Natural killer cell (primary cell): ENCODE results near the gene PTRH1. TPM values are rescaled to one million over a fixed set of nuclear protein-coding genes. Genes with fewer than 3 reads are reported as not detected.

Experiments
- ATAC-seq, 3 donors: fragments of 150-1000 bp in 2 of 3; fragments of 200-7000 bp in 1 of 3; cut with Tn5 transposase; 1 replicate in 1 of 3; 2 replicates in 2 of 3; pipeline ENCODE4 v1.10.0; 2021; ENCODE audit warnings: mild to moderate bottlenecking in 2 of 3, moderate library complexity in 2 of 3
- DNase-seq, 2 donors: peaks; one replicate each; pipeline versions ENCODE4 v3.0.0 to v3.0.0-alpha.2; 2013 to 2021; ENCODE audit warnings: mixed read lengths in 1 of 2
- H3K27ac ChIP-seq: one replicate; pipeline ENCODE4 v1.5.1; 2013; ENCODE audit warnings: mild to moderate bottlenecking, low read length
- H3K27me3 ChIP-seq: one replicate; pipeline ENCODE4 v1.6.1; 2013; ENCODE audit warnings: low read length; ENCODE audit not compliant: control insufficient read depth, insufficient read depth
- H3K36me3 ChIP-seq: one replicate; pipeline ENCODE4 v1.6.1; 2013; ENCODE audit warnings: low read length; ENCODE audit not compliant: control insufficient read depth, insufficient read depth
- H3K4me1 ChIP-seq: one replicate; pipeline ENCODE4 v1.6.1; 2013; ENCODE audit warnings: low read length; ENCODE audit not compliant: control insufficient read depth, insufficient read depth
- H3K4me3 ChIP-seq: one replicate; pipeline ENCODE4 v1.5.1; 2013; ENCODE audit warnings: low read length
- H3K9me3 ChIP-seq: one replicate; pipeline ENCODE4 v1.6.1; 2013; ENCODE audit warnings: low read length; ENCODE audit not compliant: control insufficient read depth, insufficient read depth
- H3K27ac Mint-ChIP-seq, 2 donors: one replicate each; pipeline ENCODE4 v1.8.0; 2022; ENCODE audit warnings: mild to moderate bottlenecking in 2 of 2, mixed read lengths in 2 of 2, moderate library complexity in 1 of 2
- H3K27me3 Mint-ChIP-seq, 2 donors: one replicate each; pipeline ENCODE4 v1.8.0; 2022; ENCODE audit warnings: low read depth in 2 of 2, mixed read lengths in 2 of 2
- H3K36me3 Mint-ChIP-seq: one replicate; pipeline ENCODE4 v1.8.0; 2022; ENCODE audit warnings: mixed read lengths
- H3K4me1 Mint-ChIP-seq, 2 donors: one replicate each; pipeline ENCODE4 v1.8.0; 2022; ENCODE audit warnings: mixed read lengths in 2 of 2
- H3K4me3 Mint-ChIP-seq: one replicate; pipeline ENCODE4 v1.8.0; 2022; ENCODE audit warnings: mild to moderate bottlenecking, moderate library complexity, mixed read lengths
- H3K9me3 Mint-ChIP-seq, 2 donors: one replicate each; pipeline ENCODE4 v1.8.0; 2022; ENCODE audit warnings: mixed read lengths in 2 of 2
- CTCF ChIP-seq: fragments of 200-600 bp; IDR thresholded peaks from one replicate; pipeline ENCODE4 v1.8.0; 2022; ENCODE audit warnings: antibody characterized with exemption
- WGBS: methylation state at CpG from one replicate; pipeline ENCODE4 v1.1.7; 2013; ENCODE audit warnings: missing lambda C conversion rate; ENCODE audit not compliant: insufficient coverage; 5-methylcytosine and 5-hydroxymethylcytosine counted together
- intact Hi-C: fragments of 100-400 bp; cut with micrococcal nuclease; formaldehyde crosslinking; loops from one replicate; pipeline ENCODE4 v1.14.2; 2022
- total RNA-seq, 4 donors: library from RNA; stranded (reverse); fragments of 120-200 nt in 1 of 4; gene quantifications; one replicate each; pipeline versions ENCODE4 v1.2.3 to v1.2.4, GENCODE V29; 2013 to 2022

The PTRH1 gene
- total RNA-seq, 3 donors from 2014 or later (not counting 1 experiment from before 2014, with no cell fraction given): 6.9 to 11.5 (median 11.0) TPM

DNA sequence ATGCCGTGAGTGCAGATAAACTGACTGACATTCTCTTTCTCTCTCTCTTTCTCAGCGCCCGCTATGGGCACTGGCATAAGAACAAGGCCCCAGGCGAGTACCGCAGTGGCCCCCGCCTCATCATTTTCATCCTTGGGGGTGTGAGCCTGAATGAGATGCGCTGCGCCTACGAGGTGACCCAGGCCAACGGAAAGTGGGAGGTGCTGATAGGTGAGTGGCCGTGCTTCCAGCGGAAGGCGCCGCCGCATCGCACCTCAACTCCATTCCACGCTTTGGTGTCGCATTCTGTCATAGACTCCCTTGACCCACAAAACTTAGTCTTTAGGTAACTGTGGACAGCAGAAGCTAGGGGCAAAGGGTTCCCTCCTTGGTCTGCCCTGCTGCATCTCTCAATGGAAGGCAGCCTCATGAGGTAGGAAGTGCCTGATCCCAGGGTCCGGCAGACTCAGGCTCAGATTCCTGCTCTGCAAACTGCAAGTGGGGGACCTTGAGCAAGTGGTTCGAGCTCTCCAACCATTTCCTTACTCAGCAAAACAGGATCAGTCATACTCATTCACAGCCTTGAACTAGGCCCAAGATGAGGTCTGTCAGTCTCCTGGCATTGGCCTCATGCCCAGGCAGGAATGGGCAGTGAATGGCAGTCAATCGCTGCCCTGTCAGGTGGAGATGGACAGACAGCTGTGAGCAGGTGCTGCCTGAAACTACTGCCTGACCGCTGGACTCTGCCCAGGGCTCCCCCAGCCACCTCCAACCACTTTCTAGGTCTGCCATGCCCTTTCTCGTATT, 32.9 kb downstream of the PTRH1 start:
- Mint-ChIP-seq H3K36me3 (no peaks in the 10 kb centered on the region), H3K9me3 (no peaks in the 10 kb centered on the region), H3K4me3 (no peak overlapping the region), H3K27ac (no peak overlapping the region), H3K27me3 (no peaks in the 10 kb centered on the region), H3K4me1 (no peaks in the 10 kb centered on the region)
- DNase-seq: no peak
- no peaks in the 10 kb centered on the region for H3K9me3 ChIP-seq
- no peak overlapping the region for H3K27ac ChIP-seq
- 95% methylated on average over 22 of the region's 23 CpGs for WGBS
- H3K27me3 ChIP-seq: no peaks in the 10 kb centered on the region
- intact Hi-C loops: no loop called here
- no peaks in the 10 kb centered on the region for H3K36me3 ChIP-seq
- ATAC-seq: no peak
- no peak overlapping the region for H3K4me3 ChIP-seq
- H3K4me1 ChIP-seq: no peaks in the 10 kb centered on the region
- no peak for TF ChIP-seq CTCF

GRCh38 chr9:127680846-127681245, 34.6 kb downstream of the PTRH1 start:
- WGBS: 81% methylated on average over 9 of the region's 9 CpGs
- Mint-ChIP-seq H3K36me3 (no peaks in the 10 kb centered on the region), H3K27me3 (no peaks in the 10 kb centered on the region), H3K4me3 (no peak overlapping the region), H3K4me1 (no peaks in the 10 kb centered on the region), H3K9me3 (no peaks in the 10 kb centered on the region), H3K27ac (no peak overlapping the region)
- intact Hi-C loops: no loop called here
- no peak overlapping the region for H3K27ac ChIP-seq
- H3K4me3 ChIP-seq: no peak overlapping the region
- no peak for TF ChIP-seq CTCF
- H3K9me3 ChIP-seq: no peaks in the 10 kb centered on the region
- DNase-seq (no peak), ATAC-seq (no peak)
- H3K36me3 ChIP-seq: no peaks in the 10 kb centered on the region
- no peaks in the 10 kb centered on the region for H3K4me1 ChIP-seq
- H3K27me3 ChIP-seq: no peaks in the 10 kb centered on the region

- Histone ChIP-seq H3K27me3 (no peaks in the 10 kb centered on the region), H3K9me3 (no peaks in the 10 kb centered on the region), H3K4me3 (no peak overlapping the region), H3K27ac (no peak overlapping the region), H3K36me3 (no peaks in the 10 kb centered on the region), H3K4me1 (no peaks in the 10 kb centered on the region)
- WGBS: 90% methylated on average over 11 of the region's 11 CpGs
- Mint-ChIP-seq H3K9me3 (no peaks in the 10 kb centered on the region), H3K4me3 (no peak overlapping the region), H3K4me1 (no peaks in the 10 kb centered on the region), H3K27me3 (no peaks in the 10 kb centered on the region), H3K36me3 (no peaks in the 10 kb centered on the region), H3K27ac (no peak overlapping the region)
- intact Hi-C loops: no loop called here
- ATAC-seq: no peak
- DNase-seq: no peak
- no peak for TF ChIP-seq CTCF
These were observed 35.2 kb downstream of the PTRH1 start for GRCh38 chr9:127680226-127680625.

DNA sequence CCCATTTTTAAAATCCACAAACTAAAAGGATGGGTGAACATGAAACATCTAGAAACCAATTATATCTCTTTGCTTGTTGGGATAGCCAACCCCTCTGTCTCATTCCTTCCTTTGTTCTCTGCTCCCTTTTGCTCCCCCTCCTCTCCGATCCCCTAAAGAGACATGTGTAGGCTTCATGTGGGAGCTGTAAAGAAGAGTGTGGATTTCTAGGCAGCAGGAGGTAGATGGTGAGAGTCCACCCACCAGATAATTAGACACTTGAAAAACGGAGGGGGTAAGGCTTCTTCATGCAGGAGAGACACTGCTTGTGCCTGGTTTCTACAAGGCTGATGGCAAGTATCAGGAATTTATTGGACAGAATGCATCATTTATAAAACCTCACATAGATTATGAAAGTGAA, 36.0 kb downstream of the PTRH1 start:
- no peak for TF ChIP-seq CTCF
- DNase-seq (no peak), ATAC-seq (no peak)
- Mint-ChIP-seq H3K9me3 (no peaks in the 10 kb centered on the region), H3K27ac (no peak overlapping the region), H3K27me3 (no peaks in the 10 kb centered on the region), H3K4me1 (no peaks in the 10 kb centered on the region), H3K36me3 (no peaks in the 10 kb centered on the region), H3K4me3 (no peak overlapping the region)
- no peaks in the 10 kb centered on the region for H3K36me3 ChIP-seq
- WGBS: 71% methylated on average over 1 of the region's 2 CpGs
- no peaks in the 10 kb centered on the region for H3K9me3 ChIP-seq
- no peak overlapping the region for H3K4me3 ChIP-seq
- no peaks in the 10 kb centered on the region for H3K27me3 ChIP-seq
- H3K27ac ChIP-seq: no peak overlapping the region
- intact Hi-C loops: no loop called here
- H3K4me1 ChIP-seq: no peaks in the 10 kb centered on the region
